ENCODE measurements around the gene ATAD3B.
"Not testable (repeated sequence)": the region's sequence is repeated elsewhere in the genome, so short reads cannot be mapped to it uniquely, and the experiment has no call there.

ATAD3B gene, protein sequence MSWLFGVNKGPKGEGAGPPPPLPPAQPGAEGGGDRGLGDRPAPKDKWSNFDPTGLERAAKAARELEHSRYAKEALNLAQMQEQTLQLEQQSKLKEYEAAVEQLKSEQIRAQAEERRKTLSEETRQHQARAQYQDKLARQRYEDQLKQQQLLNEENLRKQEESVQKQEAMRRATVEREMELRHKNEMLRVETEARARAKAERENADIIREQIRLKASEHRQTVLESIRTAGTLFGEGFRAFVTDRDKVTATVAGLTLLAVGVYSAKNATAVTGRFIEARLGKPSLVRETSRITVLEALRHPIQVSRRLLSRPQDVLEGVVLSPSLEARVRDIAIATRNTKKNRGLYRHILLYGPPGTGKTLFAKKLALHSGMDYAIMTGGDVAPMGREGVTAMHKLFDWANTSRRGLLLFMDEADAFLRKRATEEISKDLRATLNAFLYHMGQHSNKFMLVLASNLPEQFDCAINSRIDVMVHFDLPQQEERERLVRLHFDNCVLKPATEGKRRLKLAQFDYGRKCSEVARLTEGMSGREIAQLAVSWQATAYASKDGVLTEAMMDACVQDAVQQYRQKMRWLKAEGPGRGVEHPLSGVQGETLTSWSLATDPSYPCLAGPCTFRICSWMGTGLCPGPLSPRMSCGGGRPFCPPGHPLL

DNA sequence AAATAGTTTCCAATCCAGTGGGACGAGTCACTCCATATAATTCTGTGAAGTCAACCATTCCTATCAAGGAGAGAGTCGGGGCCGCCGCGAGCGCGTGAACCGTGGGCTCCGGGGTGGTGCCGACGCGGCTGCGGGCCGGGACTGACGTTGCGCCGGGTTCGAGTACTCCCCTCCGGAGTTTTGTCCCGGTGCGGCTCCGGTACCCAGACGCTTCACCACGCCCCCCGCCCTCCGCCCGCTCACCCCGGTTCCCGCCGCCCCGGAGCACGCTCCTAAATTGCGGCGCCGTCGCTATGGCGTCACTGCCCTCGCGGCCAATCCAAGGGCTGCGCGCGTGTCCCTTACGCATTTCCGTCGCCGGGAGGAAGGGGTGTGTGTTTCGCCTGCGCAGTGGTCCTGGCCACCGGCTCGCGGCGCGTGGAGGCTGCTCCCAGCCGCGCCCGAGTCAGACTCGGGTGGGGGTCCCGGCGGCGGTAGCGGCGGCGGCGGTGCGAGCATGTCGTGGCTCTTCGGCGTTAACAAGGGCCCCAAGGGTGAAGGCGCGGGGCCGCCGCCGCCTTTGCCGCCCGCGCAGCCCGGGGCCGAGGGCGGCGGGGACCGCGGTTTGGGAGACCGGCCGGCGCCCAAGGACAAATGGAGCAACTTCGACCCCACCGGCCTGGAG is at the start of gene ATAD3B:
Gene ATAD3B, plus strand, starts transcription at position 377 of the 664 bp plus-strand sequence. Its CDS starts 120 bp downstream, at position 497.
- peak; percentile 89 for DNase-seq (ENCODE audit: low spot score)

DNA sequence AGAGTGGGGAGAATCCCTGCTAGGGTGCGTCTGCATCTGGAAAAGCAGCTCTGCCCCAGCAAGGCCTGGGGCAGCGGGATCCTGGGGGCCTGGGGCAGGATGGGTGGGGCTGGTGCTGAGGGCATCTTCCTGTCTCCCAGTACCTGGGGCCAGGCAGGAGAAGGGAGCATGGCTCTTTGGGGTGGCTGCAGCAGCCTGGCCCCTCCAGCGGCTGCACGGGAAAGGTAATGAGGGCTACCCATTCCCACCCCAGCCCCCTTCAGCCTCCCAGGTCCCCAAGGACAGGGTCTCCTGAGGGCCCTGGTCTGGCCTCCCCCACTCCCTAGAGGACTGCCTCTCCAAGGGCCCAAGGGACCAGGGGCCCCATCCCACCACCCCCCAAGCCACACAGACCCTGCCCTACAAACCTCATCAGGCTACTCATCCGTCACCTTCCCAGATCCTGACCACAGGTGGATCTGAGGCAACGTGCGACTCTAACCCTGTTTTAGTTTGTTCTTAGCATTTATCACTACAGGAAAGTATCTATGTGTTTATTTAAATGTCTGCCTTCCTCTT is 49.6 kb upstream of the ATAD3B start:
- DNase-seq (ENCODE audit: low spot score): no peak

DNA sequence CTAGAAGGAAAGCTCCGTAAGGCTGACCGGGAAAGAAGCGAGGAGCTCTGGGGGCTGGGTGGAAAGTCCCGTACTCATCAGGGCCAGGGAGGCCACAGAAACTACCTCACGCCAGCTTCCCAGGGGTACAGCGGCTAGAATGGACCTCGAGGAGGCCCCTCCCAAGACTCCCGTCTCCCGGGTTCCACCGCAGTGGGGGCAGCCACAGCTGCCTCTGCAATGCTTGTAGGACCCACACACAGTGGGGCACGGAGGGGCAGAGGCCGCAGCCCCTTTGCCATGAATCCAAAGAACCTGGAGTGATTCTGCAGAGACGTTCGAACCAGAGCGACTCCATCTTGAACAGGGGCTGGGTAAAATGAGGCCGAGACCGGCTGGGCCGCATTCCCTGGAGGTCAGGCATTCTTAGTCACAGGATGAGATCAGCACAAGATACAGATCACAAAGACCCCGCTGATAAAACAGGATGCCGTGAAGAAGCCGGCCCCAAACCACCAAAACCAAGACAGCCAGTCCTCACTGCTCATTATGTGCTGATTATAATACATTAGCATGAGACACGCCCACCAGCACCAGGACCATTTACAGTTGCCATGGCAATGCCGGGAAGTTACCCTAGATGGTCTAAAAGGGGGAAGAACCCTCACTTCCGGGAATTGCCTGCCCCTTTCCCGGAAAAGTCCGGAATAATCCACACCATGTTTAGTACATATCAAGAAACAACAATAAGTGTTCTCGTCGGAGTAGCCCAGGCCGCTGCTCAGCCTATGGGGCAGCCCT is 48.9 kb upstream of the ATAD3B start:
- no peak for DNase-seq (ENCODE audit: low spot score)

DNA sequence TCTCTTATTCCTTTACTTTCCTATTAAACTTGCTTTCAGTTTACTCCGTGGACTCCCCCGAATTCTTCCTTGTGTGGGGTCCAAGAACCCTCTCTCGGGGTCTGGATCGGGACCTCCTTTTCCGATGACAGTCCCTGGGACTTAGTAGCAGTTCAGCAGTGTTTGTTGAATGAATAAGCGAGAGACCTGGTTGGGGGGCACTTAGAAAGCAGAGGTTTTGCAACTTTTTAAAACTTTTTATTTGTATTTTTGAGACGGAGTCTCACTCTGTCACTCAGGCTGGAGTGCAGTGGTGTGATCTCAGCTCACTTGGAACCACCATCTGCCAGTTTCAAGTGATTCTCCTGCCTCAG is 48.3 kb upstream of the ATAD3B start:
- no peak for DNase-seq (ENCODE audit: low spot score)

DNA sequence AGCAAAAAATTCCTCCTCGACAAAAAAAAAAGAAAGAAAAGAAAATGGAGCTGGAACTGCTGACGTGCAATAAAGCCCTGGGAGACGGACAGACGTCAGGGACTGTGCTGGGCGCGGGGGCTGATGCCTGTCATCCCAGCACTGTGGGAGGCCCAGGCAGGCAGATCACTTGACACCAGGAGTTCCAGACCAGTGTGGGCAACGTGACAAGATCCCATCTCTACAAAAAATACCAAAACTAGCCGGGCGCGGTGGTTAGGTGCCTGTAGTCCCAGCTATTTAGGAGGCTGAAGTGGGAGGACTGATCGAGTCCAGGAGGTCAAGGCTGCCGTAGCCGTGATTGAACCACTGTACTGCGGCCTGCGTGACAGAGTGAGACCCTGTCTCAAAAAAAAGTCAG is 46.9 kb upstream of the ATAD3B start:
- DNase-seq (ENCODE audit: low spot score): no peak

DNA sequence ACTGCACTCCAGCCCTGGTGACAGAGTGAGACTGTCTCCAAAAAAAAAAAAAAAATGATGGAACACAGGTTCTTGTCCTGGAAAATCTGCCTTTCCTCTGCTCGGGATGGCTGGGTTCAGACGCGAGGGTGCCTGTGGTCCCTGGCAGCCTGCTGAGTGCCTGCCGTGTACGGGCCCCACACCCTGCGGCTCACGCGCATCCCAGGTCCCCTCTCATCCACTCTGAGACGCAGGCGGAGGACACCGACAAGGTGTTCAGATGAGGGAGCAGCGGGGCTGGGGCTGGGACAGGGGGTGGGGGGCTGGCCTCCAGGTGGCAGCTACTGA is 46.2 kb upstream of the ATAD3B start:
- no peak for DNase-seq (ENCODE audit: low spot score)

DNA sequence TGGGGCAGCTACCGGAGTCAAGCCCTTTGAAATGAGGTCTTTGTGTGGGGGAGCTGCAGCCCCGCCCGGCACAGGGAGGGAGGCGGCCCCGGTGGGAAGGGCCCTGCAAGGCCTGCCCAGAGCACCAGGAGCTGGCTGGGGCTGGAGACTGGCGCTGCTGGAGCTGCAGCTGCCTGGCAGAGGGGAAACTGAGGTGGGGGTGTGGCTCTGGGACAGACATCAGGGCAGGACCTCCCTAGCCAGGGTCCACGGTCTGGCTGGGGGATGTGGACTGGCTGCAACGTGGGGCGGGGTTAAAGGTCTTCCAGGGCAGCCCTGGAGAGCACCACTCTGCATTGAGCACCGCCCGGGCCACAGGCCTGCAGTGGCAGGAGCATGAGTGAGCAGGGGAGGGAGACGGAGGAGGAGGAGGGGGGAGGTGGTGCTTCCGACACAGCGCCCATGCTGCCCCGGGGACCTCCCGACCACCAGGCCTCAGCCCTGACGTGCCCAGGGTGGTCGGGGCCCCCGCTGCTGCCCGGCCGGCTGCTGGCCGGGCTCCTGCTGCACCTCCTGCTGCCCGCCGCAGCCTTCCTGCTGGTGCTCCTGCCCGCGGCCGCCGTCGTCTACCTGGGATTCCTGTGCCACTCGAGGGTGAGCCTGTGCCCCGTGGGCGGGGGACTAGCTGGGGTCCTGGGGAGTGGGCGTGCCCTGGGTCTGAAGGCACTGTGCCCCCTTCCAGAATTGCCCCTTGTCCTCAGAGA is 45.6 kb upstream of the ATAD3B start:
- peak; percentile 82 for DNase-seq (ENCODE audit: low spot score)

DNA sequence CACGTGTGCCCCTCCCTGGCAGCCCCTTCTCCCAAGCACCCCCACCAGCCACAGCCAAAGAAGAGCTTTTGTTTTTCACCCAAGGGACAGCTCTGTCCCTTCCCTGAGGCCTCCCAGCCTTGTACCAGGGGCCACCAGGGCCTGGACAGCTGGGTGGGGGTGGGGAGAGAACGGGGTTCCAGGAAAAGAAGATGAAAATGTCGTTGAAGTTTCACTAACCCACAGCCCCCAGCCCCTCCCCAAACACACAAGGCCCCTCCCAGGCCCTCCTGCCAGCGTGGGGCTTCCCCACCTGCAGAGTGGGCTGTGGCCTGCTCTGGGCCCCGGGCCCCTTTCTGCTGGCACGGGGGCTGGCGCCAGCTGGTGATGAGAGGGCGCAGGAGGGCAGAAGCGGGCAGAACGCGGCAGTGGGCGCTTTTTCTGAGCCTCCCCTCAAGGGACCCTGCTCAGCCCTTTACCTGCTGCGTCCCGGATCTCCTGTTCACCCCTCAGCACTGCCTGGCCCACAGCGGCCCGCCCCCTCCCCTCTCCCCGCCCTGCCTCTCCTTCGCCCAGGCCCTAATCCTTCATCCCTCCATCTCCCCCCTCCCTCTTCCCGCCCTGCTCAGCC is 45.0 kb upstream of the ATAD3B start:
- peak; percentile 87 for DNase-seq (ENCODE audit: low spot score)

DNA sequence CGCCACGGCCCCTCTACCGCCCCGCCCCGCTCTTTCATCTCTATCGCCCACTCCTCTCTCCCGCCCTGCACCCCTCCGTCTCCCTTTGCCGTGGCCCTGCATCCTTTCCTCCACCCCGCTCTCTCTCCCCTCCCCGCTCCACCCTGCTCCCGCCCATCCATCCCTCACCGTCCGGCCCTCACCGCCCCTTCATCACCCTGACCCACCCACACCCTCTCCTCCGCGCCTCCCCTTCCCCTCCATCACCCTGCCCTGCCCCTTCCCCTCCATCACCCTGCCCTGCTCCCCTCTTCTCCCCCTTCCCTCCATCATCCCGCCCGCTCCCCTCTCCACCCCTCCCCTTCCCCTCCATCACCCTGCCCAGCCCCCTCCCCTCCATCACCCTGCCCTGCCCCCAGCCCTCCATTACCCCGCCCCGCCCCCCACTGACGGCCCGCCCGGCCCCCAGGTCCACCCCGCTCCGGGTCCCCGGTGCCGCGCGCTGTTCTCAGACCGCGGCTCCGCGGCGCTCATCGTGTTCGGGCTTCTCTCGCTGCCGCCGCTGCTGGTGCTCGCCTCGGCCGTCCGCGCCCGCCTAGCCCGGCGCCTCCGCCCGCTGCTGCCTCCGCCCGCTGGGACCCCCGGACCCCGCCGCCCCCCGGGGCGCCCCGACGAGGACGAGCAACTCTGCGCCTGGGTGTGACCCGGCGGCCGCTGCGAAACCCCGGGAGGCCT is 44.3 kb upstream of the ATAD3B start:
- DNase-seq (ENCODE audit: low spot score): no peak

DNA sequence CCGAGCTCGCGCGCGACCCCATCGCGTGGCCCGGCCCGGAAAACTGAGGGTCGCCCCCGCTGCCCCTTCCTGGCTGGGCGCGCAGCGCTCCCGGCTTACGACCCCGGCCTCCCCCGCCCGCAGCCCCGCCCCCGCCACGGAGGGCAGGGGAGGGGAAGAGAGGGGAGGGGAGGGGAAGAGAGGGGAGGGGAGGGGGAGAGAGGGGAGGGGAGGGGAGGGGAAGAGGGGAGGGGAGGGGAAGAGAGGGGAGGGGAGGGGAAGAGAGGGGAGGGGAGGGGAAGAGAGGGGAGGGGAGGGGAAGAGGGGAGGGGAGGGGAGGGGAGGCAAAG is 43.8 kb upstream of the ATAD3B start:
- DNase-seq (ENCODE audit: low spot score): no peak

DNA sequence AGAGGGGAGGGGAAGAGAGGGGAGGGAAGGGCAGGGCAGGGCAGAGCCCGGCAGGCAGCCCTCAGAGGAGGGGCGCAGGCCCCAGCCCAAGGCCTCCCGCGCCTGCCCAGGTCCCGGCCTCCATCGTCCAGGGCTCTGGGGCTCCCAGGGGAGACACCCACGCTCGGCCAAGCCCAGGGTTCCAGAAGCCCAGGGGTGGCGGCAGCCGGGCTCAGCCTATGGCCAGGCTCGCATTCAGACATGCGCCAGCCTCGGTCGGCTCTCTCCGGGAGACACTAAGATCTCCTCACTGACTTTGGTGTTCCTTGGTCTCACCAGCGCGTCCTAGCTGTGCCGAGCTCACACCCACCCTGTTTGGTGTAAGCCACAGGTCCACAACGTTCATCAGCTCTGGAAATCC is 43.4 kb upstream of the ATAD3B start:
- no peak for DNase-seq (ENCODE audit: low spot score)

DNA sequence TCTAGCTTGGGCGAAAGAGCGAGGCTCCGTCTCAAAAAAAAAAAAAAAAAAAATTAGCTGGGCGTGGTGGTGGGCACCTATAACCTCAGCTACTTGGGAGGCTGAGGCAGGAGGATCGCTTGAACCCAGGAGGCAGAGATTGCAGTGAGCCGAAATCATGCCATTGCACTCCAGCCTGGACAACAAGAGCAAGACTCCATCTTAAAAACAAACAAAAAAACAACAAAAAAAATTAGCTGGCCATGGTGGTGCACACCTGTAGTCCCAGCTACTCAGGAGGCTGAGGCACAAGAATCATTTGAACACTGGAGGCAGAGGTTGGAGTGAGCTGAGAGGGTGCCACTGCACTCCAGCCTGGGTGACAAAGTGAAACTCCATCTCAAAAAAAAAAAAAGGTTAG is 42.6 kb upstream of the ATAD3B start:
- DNase-seq (ENCODE audit: low spot score): not testable (repeated sequence)

DNA sequence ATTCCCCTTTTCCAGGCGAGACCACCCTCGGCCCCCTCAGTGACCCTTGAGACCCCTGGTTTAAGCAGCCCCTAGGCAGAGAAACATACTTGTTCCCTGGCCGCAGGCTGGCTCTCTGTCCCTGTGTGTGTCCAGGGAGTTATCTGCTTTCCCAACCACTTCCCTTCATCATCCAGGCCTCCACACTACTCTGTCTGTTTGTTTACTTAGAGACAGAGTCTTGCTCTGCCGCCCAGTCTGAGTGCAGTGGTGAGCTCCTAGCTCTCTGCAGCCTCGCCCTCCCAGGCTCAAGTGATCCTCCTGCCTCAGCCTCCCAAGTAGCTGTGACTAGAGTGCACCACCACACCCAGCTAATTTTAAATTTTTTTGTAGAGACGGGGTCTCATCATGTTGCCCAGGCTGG is 41.9 kb upstream of the ATAD3B start:
- DNase-seq (ENCODE audit: low spot score): no peak

DNA sequence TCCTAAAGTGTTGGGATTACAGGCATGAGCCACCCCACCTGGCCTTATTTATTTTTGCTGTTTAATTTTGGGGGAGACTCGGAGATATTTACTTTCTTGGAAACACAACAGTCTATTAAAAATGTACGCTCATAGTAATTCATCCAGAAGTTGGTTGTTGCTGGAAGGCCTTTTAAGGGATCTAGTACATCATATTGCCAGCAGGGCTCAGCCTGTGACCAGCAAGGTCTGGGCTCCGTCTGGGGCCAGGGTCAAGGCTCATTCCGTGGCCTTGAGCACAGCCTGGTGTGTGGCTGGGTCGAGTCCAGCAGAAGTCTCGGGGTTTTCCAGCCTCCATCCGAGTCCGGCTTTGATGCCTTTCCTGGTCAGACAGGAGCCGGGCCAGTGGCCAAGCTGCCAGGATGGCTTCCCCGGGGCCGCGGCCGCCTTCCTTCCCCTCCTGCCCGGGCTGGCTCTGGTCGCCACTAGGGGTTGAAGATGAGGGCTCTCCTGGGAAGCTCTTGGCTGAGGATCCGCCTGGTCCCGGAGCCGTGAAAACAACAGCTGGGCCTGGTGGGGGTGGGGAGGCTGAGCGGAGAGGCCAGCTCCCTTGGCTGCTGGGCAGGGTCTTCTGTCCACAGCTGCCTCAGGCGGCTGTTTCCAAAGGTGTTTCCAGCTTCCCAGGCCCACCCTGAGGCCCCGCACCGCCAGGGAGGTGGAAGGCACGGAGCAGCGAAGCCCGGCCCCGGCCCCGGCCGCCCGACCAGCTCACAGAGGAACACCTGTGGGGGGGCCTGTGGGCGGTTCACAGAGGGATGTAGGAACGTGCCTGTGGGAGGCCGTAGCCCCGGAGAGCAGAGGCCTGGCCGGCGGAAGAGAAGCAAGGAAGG is 41.2 kb upstream of the ATAD3B start:
- peak; percentile 72 for DNase-seq (ENCODE audit: low spot score)

DNA sequence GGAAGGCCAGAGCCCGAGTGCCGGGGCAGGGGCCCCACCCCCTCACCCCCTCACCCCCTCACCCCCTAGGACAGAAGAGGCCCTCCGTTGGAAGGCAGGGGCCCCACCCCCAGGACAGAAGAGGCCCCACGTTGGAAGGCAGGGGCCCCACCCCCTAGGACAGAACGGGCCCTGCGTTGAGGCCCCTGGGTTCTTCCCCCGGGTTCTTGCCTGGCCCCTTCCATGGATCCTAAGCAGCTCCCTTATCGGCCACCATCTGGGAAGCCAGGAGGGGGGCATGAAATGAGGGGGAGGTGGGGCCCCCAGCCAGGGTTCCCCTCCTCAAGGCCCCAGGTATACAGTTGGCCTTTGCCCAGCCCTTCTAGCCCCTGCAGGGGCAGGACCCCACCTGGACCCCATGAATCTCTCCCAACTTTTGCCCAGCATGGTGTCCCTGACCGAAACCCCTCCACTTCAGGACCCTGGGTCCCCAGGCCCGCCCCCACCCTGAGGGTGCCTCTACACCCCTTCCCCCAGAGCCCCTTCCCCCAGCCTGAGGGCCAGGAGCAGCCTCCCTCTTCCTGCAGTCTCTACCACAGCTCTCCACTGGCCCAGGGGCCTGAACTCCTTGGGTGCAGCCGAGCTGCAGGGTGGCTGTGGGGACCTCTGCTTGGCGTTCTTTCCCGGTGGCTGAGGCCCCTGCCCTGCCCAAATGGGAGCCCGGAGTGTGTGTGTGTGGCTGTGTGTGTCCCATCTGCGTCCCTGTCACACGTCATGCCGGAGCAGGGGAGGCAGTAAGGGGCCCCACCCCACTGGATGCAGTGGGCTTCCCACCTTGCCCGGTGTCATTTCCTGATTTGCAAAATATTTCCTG is 40.3 kb upstream of the ATAD3B start:
- DNase-seq (ENCODE audit: low spot score): no peak

DNA sequence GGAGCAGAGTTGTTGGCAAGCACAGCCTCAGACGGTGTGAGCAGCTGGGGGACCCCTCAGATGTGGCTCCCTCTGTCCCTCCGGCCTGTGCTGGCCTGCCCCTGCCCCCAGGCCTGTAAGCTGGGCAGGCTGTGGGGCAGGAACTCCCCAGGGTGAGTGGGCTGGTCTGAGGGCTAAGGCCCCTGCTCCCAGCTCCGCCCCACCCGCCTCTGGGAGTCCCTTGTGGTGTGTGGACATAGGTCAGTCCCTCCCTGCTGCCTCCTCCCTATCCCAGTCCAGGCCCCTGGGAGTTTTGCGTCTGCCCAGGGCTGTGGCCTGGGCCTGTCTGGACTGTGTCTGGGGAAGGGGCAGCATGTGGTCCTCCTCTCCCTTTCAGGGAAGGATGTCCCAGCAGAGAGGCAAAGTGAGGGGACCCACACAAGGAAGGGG is 39.7 kb upstream of the ATAD3B start:
- no peak for DNase-seq (ENCODE audit: low spot score)

DNA sequence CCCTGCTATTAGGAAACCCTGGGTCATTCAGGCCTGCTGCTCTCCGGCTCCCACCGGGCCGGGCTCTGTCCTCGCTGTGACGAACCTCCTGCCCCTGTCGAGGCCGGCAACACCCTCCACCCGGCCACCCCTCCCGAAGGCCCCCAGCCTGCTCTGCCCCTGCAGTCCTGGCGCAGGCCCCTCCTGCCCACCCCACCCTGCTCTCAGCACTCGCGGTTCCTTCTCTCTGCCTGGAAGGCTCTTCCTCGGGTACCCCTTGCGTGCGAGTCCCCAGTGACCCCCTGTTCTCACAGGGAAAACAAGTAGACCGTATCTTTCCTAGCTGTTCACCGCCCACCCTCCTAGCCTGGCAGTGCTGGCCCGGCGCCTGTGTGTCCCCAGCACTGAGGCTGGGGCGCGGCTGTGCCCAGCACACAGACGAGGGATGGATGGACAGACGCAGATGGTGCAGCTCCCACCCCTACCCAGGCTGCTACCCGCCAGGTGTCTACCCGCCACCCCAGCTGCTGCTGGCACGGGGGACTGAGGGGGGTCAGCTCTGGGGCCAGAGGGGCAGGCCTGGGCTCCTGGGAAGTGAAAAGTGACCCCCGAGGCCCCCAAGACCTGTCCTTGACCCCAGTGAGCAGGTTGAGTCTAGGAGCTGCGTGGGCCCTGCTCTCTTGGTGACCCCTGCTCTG is 39.2 kb upstream of the ATAD3B start:
- no peak for DNase-seq (ENCODE audit: low spot score)

Data from pons (tissue), 1 donor.